Esophagus muscularis mucosa (tissue), 4 donors: Measurements from ENCODE around the gene LPCAT2. TPM values are rescaled to one million over a fixed set of nuclear protein-coding genes. Genes with fewer than 3 reads are reported as not detected.

Experiments
- DNase-seq: peaks from one replicate; pipeline ENCODE4 v3.0.0-alpha.2; 2017; ENCODE audit errors: extremely low spot score
- H3K27ac ChIP-seq, 4 donors: fragments of 200-600 bp; sonication (generic); replicated peaks in 1 of 4; 1 replicate in 3 of 4; 2 replicates in 1 of 4; pipeline ENCODE4 v1.5.1; 2016 to 2019; ENCODE audit warnings: mild to moderate bottlenecking in 1 of 4
- H3K27me3 ChIP-seq, 4 donors: fragments of 200-600 bp; sonication (generic); one replicate each; pipeline versions ENCODE4 v1.5.1 to v1.6.0; 2016 to 2019
- H3K36me3 ChIP-seq, 4 donors: fragments of 200-600 bp; sonication (generic); one replicate each; pipeline ENCODE4 v1.5.1; 2016 to 2019
- H3K4me1 ChIP-seq, 4 donors: fragments of 200-600 bp; sonication (generic); one replicate each; pipeline ENCODE4 v1.5.1; 2016 to 2019
- H3K4me3 ChIP-seq, 4 donors: fragments of 200-600 bp; sonication (generic); 1 replicate in 2 of 4; 2 replicates in 2 of 4; pipeline ENCODE4 v1.5.1; 2016 to 2019; ENCODE audit warnings: mild to moderate bottlenecking in 4 of 4, moderate library complexity in 1 of 4
- H3K9me3 ChIP-seq, 4 donors: fragments of 200-600 bp; sonication (generic); 1 replicate in 3 of 4; 2 replicates in 1 of 4; pipeline ENCODE4 v1.5.1; 2016 to 2019
- CTCF ChIP-seq, 3 experiments: fragments of 200-600 bp in 2 of 3; fragments of 450-650 bp in 1 of 3; sonication (generic) in 2 of 3; IDR thresholded peaks; one replicate each; pipeline ENCODE4 v1.5.1; 2017 to 2019; ENCODE audit warnings: antibody characterized with exemption in 3 of 3, mild to moderate bottlenecking in 2 of 3, moderate library complexity in 1 of 3
- EP300 ChIP-seq: sonication (generic); formaldehyde crosslinking; IDR thresholded peaks from one replicate; pipeline ENCODE4 v1.6.1; 2017; ENCODE audit warnings: antibody characterized with exemption
- POLR2A ChIP-seq: fragments of 450-650 bp; IDR thresholded peaks from one replicate; pipeline ENCODE4 v1.6.1; 2017; ENCODE audit warnings: antibody characterized with exemption, moderate library complexity, mild to moderate bottlenecking, low read depth
- POLR2AphosphoS5 ChIP-seq, 2 donors: sonication (generic); formaldehyde crosslinking; IDR thresholded peaks; one replicate each; pipeline ENCODE4 v1.6.1; 2017; ENCODE audit warnings: antibody characterized with exemption in 2 of 2
- WGBS: methylation state at CpG from one replicate; pipeline ENCODE4 v1.1.5; 2018; 5-methylcytosine and 5-hydroxymethylcytosine counted together
- intact Hi-C: fragments of 100-400 bp; cut with DNase I; formaldehyde crosslinking; loops from one replicate; pipeline ENCODE4 v1.15.1; 2023
- total RNA-seq, 4 donors: library from RNA; depleted of rRNA; stranded (reverse); fragments of >200 nt; gene quantifications; one replicate each; pipeline versions ENCODE4 v1.1.0 to v1.2.1, GENCODE V29; 2016

LPCAT2 gene
- total RNA-seq, 4 donors from 2014 or later: 9.6 to 12.9 (median 12.0) TPM

DNA sequence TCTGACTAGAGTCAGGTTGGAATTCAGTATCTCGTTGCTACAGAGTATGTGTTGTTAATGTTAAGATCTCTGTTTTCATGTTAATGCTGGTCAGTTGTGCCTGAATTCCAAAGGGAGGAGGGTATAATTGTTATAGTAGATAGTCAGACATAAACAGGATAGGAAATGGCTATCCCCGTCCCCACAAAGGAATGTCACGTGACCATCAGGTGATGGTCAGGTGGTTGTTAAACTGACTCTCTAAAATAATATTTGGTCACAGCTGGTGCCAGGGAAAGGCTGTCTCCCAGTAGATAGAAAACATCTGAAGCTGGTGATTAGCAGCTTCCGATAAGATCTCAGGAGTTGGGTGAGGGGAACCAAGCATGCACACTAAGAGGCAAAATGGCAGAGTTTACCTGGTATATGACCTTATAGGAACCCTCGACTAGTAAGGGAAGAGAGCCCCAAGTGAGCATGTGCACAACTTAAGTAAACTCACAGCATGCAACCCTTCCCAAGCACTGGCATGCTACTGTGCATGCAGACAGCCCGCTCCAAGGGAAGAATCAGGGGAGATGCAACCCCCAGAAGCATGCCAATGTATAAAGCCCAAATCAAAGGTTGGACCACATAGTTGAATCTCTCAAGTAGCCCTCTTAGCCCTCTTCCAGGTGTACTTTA, 119.6 kb downstream of the LPCAT2 start:
- Histone ChIP-seq H3K27ac (no peak overlapping the region), H3K36me3 (no peaks in the 10 kb centered on the region), H3K4me1 (no peaks in the 10 kb centered on the region), H3K9me3 (no peaks in the 10 kb centered on the region), H3K4me3 (no peak overlapping the region), H3K27me3 (no peaks in the 10 kb centered on the region)
- intact Hi-C loops: no loop called here
- no peak for TF ChIP-seq POLR2AphosphoS5 (IDR thresholded peaks at IDR 0.05)
- no peak for TF ChIP-seq EP300
- TF ChIP-seq POLR2A: no peak
- TF ChIP-seq CTCF (IDR thresholded peaks at IDR 0.05): no peak
- DNase-seq: peak; percentile 91
- 71% methylated on average over 6 of the region's 6 CpGs for WGBS

DNA sequence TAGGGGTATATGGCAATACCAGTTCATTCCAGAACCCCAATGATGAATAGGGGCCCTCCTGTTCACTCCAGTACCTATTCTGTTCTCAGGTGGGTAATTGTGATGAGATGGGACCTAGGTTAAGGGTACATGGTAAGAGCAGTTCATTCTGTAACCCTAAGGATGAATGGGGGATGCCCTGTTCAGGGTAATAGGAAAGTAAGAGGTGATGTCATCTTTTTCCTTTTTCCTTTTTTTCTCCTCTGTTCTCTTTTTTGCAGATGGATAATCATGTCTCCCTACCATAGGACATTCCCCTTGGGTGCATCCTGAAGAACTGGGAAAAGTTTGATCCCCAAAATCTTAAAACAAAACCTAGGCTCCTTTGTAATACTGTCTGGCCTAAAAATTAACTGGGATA, 121.9 kb downstream of the LPCAT2 start:
- H3K27me3 ChIP-seq: no peaks in the 10 kb centered on the region
- DNase-seq: no peak
- no peaks in the 10 kb centered on the region for H3K36me3 ChIP-seq
- TF ChIP-seq CTCF (IDR thresholded peaks at IDR 0.05): no peak
- TF ChIP-seq POLR2A: no peak
- no peak for TF ChIP-seq POLR2AphosphoS5 (IDR thresholded peaks at IDR 0.05)
- TF ChIP-seq EP300: no peak
- H3K4me3 ChIP-seq: no peak overlapping the region
- no peaks in the 10 kb centered on the region for H3K4me1 ChIP-seq
- no peak overlapping the region for H3K27ac ChIP-seq
- H3K9me3 ChIP-seq: no peaks in the 10 kb centered on the region
- intact Hi-C loops: no loop called here

GRCh38 chr16:55632259-55632658, 123.4 kb downstream of the LPCAT2 start:
- Histone ChIP-seq H3K36me3 (no peaks in the 10 kb centered on the region), H3K9me3 (no peaks in the 10 kb centered on the region), H3K27ac (no peak overlapping the region), H3K27me3 (no peaks in the 10 kb centered on the region), H3K4me1 (peaks cover 0 to 4% (median 0%) of the 10 kb centered on the region in 4 donors), H3K4me3 (no peak overlapping the region)
- TF ChIP-seq POLR2AphosphoS5 (IDR thresholded peaks at IDR 0.05) (no peak), CTCF (IDR thresholded peaks at IDR 0.05) (no peak), EP300 (no peak), POLR2A (no peak)
- intact Hi-C loops: no loop called here
- no peak for DNase-seq

GRCh38 chr16:55634193-55634592, 125.3 kb downstream of the LPCAT2 start:
- H3K9me3 ChIP-seq: no peaks in the 10 kb centered on the region

More at GRCh38 chr16:55634193-55634592, 125.3 kb downstream of the LPCAT2 start:
- Histone ChIP-seq H3K27ac (no peak overlapping the region), H3K36me3 (no peaks in the 10 kb centered on the region), H3K4me1 (peaks cover 0 to 4% (median 0%) of the 10 kb centered on the region in 4 donors), H3K4me3 (no peak overlapping the region), H3K27me3 (no peaks in the 10 kb centered on the region)
- intact Hi-C loops: no loop called here
- TF ChIP-seq POLR2AphosphoS5 (IDR thresholded peaks at IDR 0.05) (no peak), CTCF (IDR thresholded peaks at IDR 0.05) (no peak), EP300 (no peak), POLR2A (no peak)
- DNase-seq: no peak

Other genes with a start within 250 kb of the LPCAT2 start
- gene IRX6, start 184.9 kb upstream of the LPCAT2 start, total RNA-seq: 1 to 10 TPM in 1 of 4 donors, under 1 TPM in 2, not detected in 1; 0.11 to 1.6 (median 0.17) TPM
- 100 to 1,000 TPM; 211 to 368 (median 256) TPM for gene MMP2, start 29.9 kb upstream of the LPCAT2 start, total RNA-seq
- 1 to 10 TPM in 1 of 4 donors, under 1 TPM in 2, not detected in 1; 0.32 to 1.2 (median 0.46) TPM for gene CAPNS2, start 57.6 kb downstream of the LPCAT2 start, total RNA-seq
- gene SLC6A2, start 146.9 kb downstream of the LPCAT2 start, total RNA-seq: 1 to 10 TPM in 2 of 4 donors, under 1 TPM in 2; 0.19 to 2.1 (median 1.00) TPM